Fibroblast of the aortic adventitia (primary cell): ENCODE results near the gene TRAPPC2B. TPM values are rescaled to one million over a fixed set of nuclear protein-coding genes. Genes with fewer than 3 reads are reported as not detected.

Experiments used
- DNase-seq: peaks from one replicate; pipeline ENCODE4 v3.0.0-alpha.2; 2010; ENCODE audit warnings: low read depth
- H3K4me3 ChIP-seq: 2 replicates; pipeline ENCODE4 v1.5.1; 2011; ENCODE audit warnings: low read depth, mild to moderate bottlenecking, control low read depth, low read length, moderate library complexity
- total RNA-seq: library from RNA; depleted of rRNA; stranded (reverse); fragments of >200 nt; gene quantifications from 2 replicates; pipeline ENCODE4 v1.2.3, GENCODE V29; 2012; ENCODE audit warnings: low replicate concordance
- TF ChIP-seq, protein P1 (sequence below): IDR thresholded peaks from 2 replicates; pipeline ENCODE4 v1.5.1; 2011; ENCODE audit warnings: mild to moderate bottlenecking, low read length, control low read depth, inconsistent platforms; ENCODE audit not compliant: insufficient read depth

Gene TRAPPC2B
- 7.0 and 11.7 TPM in 2 replicates for total RNA-seq

DNA sequence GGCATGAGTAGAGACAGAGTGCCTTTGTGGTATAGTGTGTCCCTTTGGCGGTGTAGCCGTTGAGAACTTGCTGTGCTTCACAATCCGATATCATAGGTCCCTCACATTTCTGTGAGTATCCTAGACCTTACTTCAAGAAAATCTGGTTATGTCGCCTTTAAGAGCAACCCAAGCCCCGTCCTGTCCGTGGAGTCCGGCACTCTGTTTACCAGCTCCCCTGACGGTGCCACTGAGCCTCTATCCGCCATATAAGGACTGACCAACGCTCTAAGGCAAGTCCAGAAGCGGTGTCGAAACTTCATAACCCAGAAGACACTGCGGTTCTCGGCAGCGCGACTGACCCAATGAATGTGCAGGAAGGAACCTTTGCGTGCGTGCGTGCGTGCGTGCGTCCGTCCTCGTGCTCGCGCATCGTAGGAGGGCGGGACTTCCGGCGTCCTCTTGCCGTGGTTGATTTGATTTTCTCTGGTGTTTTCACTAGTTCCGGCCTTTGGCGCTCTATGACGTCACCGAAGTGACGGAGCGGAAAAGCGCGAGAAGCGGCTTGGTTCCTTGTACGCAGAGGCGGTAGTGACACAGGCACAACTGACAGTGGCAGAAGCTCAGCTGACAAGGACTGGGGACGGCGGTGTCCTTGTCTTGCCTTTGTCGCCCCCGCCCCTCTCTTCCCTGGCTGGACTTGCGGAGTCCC is at the start of gene TRAPPC2B, which contains the start of gene ZNF547:
TRAPPC2B (plus strand) TSS at position 555 of the 691 bp plus-strand sequence. CDS start 1,283 bp downstream, outside the sequence.
ZNF547 (plus strand) TSS at position 555 of the 691 bp plus-strand sequence. CDS start 5,005 bp downstream, outside the sequence.
- peak within 1 kb of the TSS; percentile 90 for H3K4me3 ChIP-seq
- DNase-seq: peak; percentile 99
- TF ChIP-seq, protein P1, sequence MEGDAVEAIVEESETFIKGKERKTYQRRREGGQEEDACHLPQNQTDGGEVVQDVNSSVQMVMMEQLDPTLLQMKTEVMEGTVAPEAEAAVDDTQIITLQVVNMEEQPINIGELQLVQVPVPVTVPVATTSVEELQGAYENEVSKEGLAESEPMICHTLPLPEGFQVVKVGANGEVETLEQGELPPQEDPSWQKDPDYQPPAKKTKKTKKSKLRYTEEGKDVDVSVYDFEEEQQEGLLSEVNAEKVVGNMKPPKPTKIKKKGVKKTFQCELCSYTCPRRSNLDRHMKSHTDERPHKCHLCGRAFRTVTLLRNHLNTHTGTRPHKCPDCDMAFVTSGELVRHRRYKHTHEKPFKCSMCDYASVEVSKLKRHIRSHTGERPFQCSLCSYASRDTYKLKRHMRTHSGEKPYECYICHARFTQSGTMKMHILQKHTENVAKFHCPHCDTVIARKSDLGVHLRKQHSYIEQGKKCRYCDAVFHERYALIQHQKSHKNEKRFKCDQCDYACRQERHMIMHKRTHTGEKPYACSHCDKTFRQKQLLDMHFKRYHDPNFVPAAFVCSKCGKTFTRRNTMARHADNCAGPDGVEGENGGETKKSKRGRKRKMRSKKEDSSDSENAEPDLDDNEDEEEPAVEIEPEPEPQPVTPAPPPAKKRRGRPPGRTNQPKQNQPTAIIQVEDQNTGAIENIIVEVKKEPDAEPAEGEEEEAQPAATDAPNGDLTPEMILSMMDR: no peak

DNA sequence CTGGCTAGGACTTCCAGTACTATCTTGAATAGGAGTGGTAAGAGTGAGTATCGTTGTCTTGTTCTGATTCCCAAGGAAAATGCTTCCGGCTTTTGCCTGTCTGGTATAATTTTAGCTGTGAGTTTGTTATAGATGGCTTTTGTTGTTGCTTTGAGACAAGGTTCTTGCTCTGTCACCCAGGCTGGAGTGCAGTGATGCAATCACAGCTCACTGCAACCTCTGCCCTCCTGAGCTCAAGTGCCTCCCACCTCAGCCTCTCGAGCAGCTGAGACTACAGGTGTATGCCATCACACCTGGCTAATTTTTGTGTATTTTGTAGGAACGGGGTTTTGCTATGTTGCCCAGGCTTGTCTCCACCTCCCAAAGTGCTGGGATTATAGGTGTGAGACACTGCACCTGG is 49.2 kb upstream of the TRAPPC2B start:
- TF ChIP-seq, protein P1: no peak
- no peak for DNase-seq
- H3K4me3 ChIP-seq: no peak overlapping the region

DNA sequence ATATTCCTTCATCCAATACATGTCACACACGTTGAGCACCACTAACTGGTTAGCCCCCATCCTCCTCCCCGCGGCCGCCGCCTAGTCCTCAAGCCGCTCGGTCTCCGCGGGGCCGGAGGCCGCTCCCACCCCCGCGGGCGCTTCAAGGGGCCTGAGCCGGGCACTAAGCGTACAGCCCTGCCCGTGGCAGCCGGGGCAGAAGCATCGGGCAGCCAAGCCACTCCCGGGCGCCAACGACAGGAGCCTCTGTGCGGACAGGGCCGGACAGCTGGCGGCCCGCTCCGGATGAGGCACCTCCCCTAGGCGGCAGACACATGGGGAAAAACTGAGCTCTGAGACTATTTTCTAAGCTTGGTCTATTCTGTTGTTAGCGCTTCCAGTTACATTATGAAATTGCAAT is 45.8 kb upstream of the TRAPPC2B start:
- H3K4me3 ChIP-seq: peak overlapping the region; percentile 5
- no peak for DNase-seq
- TF ChIP-seq, protein P1: no peak

DNA sequence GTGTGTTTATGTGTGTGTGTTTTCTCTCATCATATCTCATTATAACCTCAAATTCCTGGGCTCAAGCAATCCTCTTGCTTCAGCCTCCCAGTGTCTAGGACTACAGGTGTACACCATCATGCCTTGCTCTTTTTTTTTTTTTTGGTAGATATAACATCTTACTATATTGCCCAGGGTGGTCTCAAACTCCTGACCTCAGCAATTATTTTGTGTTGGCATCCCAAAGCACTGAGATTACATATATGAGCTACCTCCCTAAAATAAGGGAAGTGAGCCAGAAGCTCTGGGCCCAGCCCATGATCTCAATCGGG is 43.5 kb upstream of the TRAPPC2B start:
- TF ChIP-seq, protein P1: no peak
- DNase-seq: no peak
- H3K4me3 ChIP-seq: peak overlapping the region; percentile 85

DNA sequence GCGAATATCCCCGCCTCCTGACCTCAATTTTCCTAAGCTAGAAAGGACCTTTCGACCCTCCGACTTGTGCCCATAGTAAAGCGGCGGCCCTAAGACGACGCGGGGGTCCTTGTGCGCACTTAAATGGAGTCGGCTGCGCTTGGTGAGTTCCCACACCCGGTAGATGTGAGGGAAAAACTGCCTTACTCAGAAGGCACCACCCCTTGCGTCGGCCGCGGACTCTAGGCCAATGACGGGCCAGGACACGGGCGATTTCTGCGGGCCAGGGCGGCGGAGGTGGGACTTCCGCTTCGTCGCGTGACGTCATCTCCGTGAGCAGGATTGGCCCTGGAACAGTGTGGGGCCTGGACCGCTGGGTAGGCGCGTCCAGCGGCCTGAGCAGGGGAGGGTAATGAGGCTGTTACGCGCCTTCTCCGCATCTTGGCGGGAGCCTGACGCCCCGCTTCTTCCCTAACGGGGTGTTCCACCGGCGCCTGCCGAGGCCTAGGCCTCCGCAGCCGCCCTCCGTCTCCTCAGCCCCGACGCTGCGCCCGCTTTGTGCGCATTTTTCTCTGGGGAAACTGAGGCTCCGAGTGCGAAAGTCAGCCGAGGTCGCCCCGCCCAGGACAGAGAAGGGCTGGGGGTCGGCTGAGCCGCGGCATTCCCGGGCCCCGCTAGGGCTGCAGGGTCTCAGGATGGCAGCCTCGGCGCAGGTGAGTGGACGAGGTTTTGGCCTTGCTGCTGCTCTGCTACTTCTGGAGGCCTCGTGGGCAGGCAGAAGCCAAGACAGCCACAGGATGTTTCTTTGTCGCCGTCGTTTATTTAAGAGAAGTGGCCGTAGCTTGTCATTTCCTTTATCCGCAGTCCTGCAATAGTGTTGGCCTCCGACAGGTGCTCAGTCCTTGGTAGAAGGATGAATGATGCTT is 42.9 kb upstream of the TRAPPC2B start, which contains the start of gene ZNF543:
ZNF543 (plus strand) TSS at position 293 of the 905 bp plus-strand sequence; CDS start at position 675, 382 bp downstream.
- peak within 1 kb of the TSS; percentile 85 for H3K4me3 ChIP-seq
- TF ChIP-seq, protein P1: no peak
- DNase-seq: peak; percentile 95

DNA sequence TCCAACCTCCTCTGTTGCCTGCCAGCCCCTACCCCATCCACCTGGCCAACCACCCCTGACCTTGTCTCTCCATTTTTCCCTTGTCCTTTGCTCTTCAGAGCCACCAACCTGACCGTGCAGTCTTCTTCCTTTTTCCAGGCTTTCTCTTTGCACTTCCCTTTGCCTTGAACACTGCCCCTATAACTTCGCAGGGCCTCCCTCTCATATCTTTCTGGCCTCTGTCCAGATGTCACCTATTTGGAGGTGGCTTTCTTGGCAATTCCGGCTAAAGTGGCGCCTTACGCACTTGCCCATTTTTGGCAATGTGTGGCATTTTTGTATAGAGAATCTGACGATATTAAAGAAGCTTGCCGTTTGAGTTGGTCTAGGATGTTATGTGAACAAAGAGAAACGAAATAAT is 42.2 kb upstream of the TRAPPC2B start:
- peak overlapping the region; percentile 85 for H3K4me3 ChIP-seq
- no peak for DNase-seq
- TF ChIP-seq, protein P1: no peak
